ENCODE measurements around the gene PREPL.

PREPL gene

DNA sequence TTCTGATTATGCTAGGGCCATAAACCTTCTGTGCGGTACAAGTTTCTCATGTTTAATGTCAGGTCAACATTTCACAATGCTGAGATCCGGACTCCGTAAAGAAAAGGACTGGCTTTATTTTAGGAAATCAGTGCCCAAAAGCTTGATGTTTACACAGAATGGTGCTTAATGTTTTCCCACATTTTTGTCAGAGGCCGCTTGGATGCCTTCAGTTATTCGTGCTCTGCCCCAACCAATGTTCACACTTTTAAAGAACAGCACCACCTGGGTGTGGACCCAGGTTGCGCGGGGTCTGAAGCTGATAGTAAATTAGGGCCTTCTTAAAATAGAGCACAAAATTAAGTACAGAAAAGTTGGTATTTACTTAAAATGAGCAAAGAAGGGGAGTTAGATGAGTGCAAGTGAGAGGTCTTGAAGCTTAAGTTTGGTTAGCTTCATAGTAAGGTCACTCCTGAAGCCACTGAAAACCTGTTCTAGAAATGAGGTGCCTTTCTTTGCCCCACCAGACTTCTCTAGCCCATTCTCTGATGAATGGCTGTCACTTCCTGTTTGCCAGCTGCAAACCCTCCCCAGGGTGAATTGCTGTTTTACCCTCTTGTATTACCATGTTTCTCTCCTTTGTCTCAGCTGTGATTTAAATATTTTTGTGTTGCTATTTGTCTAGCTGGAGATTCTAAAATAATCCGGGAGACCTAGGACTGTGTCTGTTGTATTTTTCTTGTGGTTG is 65.5 kb downstream of the PREPL start:
- no peak for DNase-seq (ENCODE audit: low read depth)

- no peak for DNase-seq (ENCODE audit: low read depth)
Observed at GRCh38 chr2:44295113-44295512, 66.2 kb downstream of the PREPL start.

- peak; percentile 82 for DNase-seq (ENCODE audit: low read depth)
Observed at GRCh38 chr2:44291281-44292248, 69.7 kb downstream of the PREPL start.

DNA sequence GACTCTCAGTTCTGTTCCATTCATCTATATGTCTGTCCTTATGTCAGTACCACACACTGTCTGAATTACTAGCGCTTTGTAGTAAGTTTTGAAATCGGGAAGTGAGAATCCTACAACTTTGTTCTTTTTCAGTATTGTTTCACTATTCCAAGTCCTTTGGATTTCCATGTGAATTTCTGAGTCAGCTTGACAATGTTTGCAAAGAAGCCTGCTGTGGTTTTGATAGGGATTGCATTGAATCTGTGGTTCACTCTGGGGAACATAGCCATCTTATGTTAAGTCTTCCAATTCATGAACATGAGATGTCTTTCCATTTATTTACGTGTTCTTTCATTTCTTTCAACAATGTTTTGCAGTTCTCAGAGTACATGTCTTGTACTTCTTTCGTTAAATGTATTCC is 71.0 kb downstream of the PREPL start:
- peak; percentile 52 for DNase-seq (ENCODE audit: low read depth)

GRCh38 chr2:44286884-44287638 is 74.2 kb downstream of the PREPL start:
- DNase-seq (ENCODE audit: low read depth) = no peak

GRCh38 chr2:44286119-44286883 is 75.0 kb downstream of the PREPL start:
- no peak for DNase-seq (ENCODE audit: low read depth)

DNA sequence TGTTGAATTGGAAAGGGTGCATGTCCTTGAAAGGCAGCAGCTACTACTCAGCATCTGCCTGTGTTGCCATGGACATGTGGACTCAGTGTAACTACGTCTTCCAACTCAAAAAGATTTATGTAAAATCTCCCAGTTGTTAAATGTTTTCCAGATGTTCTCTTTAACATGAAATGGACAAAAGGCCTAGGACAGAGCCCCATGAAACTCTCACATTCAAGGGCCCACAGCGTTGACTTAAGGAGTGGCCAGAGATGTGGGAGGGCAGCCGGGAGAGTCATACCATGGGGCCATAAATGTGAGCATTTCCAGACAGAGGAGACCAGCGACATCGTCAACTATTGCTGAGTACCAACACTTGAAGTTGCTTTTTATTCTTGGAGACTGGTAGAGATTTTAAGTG is 76.1 kb downstream of the PREPL start:
- no peak for DNase-seq (ENCODE audit: low read depth)

- no peak for DNase-seq (ENCODE audit: low read depth)
Observed at GRCh38 chr2:44283116-44283666, 78.1 kb downstream of the PREPL start.

DNA sequence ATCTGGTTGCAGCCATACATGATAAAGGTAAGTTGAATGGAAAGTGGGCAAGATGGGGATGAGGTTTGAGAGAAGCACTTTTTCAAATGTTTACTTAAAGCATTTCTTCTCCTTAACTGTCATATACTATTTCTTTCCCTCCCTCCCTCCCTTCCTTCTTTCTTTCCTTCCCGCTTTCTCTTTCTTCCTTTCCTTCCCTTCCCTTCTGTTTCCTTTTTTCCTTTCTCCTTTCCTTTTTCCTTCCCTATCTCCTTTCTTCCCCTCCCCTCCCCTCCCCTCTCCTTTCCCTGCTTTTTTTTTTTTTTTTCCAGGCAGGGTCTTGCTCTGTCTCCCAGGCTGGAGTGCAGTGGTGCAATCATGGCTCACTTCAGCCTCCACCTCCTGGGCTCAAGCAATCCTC is 80.4 kb downstream of the PREPL start:
- DNase-seq (ENCODE audit: low read depth) = no peak

GRCh38 chr2:44277541-44277940 is 83.8 kb downstream of the PREPL start:
- no peak for DNase-seq (ENCODE audit: low read depth)

DNA sequence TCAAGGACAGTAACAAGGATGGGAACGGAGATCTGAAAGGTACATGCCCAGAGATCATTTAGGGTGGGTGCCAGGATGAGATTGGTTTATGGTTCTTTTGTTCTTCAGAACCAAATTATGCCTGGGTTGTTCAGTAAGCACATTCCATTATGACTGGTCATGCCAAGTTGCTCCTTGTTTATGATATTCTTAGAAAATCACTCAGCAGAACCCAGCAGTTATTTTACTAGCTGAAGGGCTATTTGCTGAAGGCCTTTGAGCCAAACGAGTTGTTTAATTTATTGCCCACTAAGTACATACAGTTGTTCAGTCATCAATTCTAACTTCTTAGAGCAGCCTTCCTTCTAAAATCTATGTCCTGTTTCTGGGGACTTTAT is 85.4 kb downstream of the PREPL start:
- DNase-seq (ENCODE audit: low read depth) = peak; percentile 57

GRCh38 chr2:44273596-44273995 is 87.7 kb downstream of the PREPL start:
- DNase-seq (ENCODE audit: low read depth) = no peak

GRCh38 chr2:44273076-44273475 is 88.2 kb downstream of the PREPL start:
- DNase-seq (ENCODE audit: low read depth) = no peak

DNA sequence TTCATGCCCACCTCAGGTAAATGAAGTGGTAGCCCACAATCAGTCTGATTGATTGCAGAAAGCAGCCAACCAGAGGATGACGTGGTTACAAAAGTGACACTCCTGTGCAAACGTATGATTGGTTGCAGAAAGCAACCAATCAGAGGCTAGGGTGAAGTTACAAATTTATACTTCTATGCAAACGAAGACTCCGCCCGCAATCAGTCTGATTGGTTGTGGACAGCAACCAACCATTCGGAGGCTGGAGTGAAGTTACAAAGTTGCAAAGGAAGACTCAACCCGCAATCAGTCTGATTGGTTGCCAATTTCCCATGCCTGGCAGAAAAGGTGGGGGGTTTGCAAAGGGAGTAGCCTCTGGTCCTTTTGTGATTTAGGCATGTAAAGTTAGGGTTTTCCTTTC is 90.0 kb downstream of the PREPL start:
- no peak for DNase-seq (ENCODE audit: low read depth)

- DNase-seq (ENCODE audit: low read depth) = no peak
Observed at GRCh38 chr2:44269831-44270230, 91.5 kb downstream of the PREPL start.

GRCh38 chr2:44267796-44268648 is 93.3 kb downstream of the PREPL start:
- DNase-seq (ENCODE audit: low read depth) = peak; percentile 63

Measured in ELR (cell line).